HEK293 (cell line): ENCODE results near the gene CDH22.
A peak's percentile ranks its signal among the peaks of the same experiment; 100 is the strongest.

ENCODE experiments used
- ELK4 ChIP-seq: IDR thresholded peaks from 2 replicates; pipeline ENCODE4 v1.6.1; 2011; ENCODE audit warnings: mild to moderate bottlenecking, low read depth, low read length, borderline replicate concordance
- IKZF3 ChIP-seq: fragments of 450-650 bp; IDR thresholded peaks from 2 replicates; pipeline ENCODE4 v1.5.0; 2018; ENCODE audit warnings: missing biosample characterization, mild to moderate bottlenecking, missing genetic modification characterization, moderate library complexity
- PRDM10 ChIP-seq: fragments of 450-650 bp; formaldehyde crosslinking; IDR thresholded peaks from 2 replicates; pipeline ENCODE4 v1.5.1; 2016; ENCODE audit warnings: missing biosample characterization, missing genetic modification characterization
- PRDM4 ChIP-seq: fragments of 450-650 bp; formaldehyde crosslinking; IDR thresholded peaks from 2 replicates; pipeline ENCODE4 v1.5.1; 2017; ENCODE audit warnings: missing biosample characterization, missing genetic modification characterization
- SP7 ChIP-seq: fragments of 450-650 bp; formaldehyde crosslinking; IDR thresholded peaks from 2 replicates; pipeline ENCODE4 v1.5.1; 2016; ENCODE audit warnings: missing biosample characterization, missing genetic modification characterization
- TSHZ1 ChIP-seq: fragments of 450-650 bp; formaldehyde crosslinking; IDR thresholded peaks from 2 replicates; pipeline ENCODE4 v1.5.1; 2016; ENCODE audit warnings: missing biosample characterization, missing genetic modification characterization, borderline replicate concordance
- ZBTB48 ChIP-seq: fragments of 450-650 bp; formaldehyde crosslinking; IDR thresholded peaks from 2 replicates; pipeline ENCODE4 v1.5.1; 2016; ENCODE audit warnings: missing biosample characterization, missing genetic modification characterization
- ZBTB8A ChIP-seq: fragments of 450-650 bp; formaldehyde crosslinking; IDR thresholded peaks from 2 replicates; pipeline ENCODE4 v1.5.1; 2016; ENCODE audit warnings: missing biosample characterization, missing genetic modification characterization
- ZIC2 ChIP-seq: fragments of 450-650 bp; formaldehyde crosslinking; IDR thresholded peaks from 2 replicates; pipeline ENCODE4 v1.5.1; 2016; ENCODE audit warnings: missing biosample characterization, missing genetic modification characterization
- ZNF140 ChIP-seq: fragments of 450-650 bp; formaldehyde crosslinking; IDR thresholded peaks from 2 replicates; pipeline ENCODE4 v1.5.1; 2016; ENCODE audit warnings: missing biosample characterization, missing genetic modification characterization
- ZNF16 ChIP-seq: fragments of 450-650 bp; formaldehyde crosslinking; IDR thresholded peaks from 2 replicates; pipeline ENCODE4 v1.5.1; 2016; ENCODE audit warnings: low read depth, missing biosample characterization, missing genetic modification characterization
- ZNF175 ChIP-seq: fragments of 450-650 bp; formaldehyde crosslinking; IDR thresholded peaks from 2 replicates; pipeline ENCODE4 v1.5.1; 2016; ENCODE audit warnings: missing biosample characterization, missing genetic modification characterization
- ZNF24 ChIP-seq: fragments of 450-650 bp; formaldehyde crosslinking; IDR thresholded peaks from 2 replicates; pipeline ENCODE4 v1.5.1; 2016; ENCODE audit warnings: missing biosample characterization, missing genetic modification characterization
- ZNF335 ChIP-seq: fragments of 450-650 bp; formaldehyde crosslinking; conservative IDR thresholded peaks from 2 replicates; pipeline ENCODE4 v1.5.1; 2016; ENCODE audit warnings: missing biosample characterization, missing genetic modification characterization
- ZNF391 ChIP-seq: fragments of 450-650 bp; formaldehyde crosslinking; IDR thresholded peaks from 2 replicates; pipeline ENCODE4 v1.5.1; 2016; ENCODE audit warnings: low read depth, missing biosample characterization, missing genetic modification characterization, borderline replicate concordance
- ZNF398 ChIP-seq: fragments of 450-650 bp; formaldehyde crosslinking; IDR thresholded peaks from 2 replicates; pipeline ENCODE4 v1.5.1; 2017; ENCODE audit warnings: missing biosample characterization, missing genetic modification characterization
- ZNF433 ChIP-seq: fragments of 450-650 bp; formaldehyde crosslinking; IDR thresholded peaks from 2 replicates; pipeline ENCODE4 v1.5.1; 2016; ENCODE audit warnings: missing biosample characterization, missing genetic modification characterization, low read depth
- ZNF561 ChIP-seq: fragments of 450-650 bp; IDR thresholded peaks from 2 replicates; pipeline ENCODE4 v1.5.1; 2018; ENCODE audit warnings: missing biosample characterization, missing genetic modification characterization, borderline replicate concordance
- ZNF580 ChIP-seq: fragments of 450-650 bp; formaldehyde crosslinking; IDR thresholded peaks from 2 replicates; pipeline ENCODE4 v1.5.1; 2016; ENCODE audit warnings: missing biosample characterization, missing genetic modification characterization
- ZNF600 ChIP-seq: fragments of 450-650 bp; formaldehyde crosslinking; IDR thresholded peaks from 2 replicates; pipeline ENCODE4 v1.5.1; 2016; ENCODE audit warnings: missing biosample characterization, missing genetic modification characterization
- ZNF610 ChIP-seq: fragments of 450-650 bp; formaldehyde crosslinking; IDR thresholded peaks from 2 replicates; pipeline ENCODE4 v1.5.1; 2016; ENCODE audit warnings: missing biosample characterization, missing genetic modification characterization, borderline replicate concordance
- ZNF639 ChIP-seq: fragments of 450-650 bp; formaldehyde crosslinking; IDR thresholded peaks from 2 replicates; pipeline ENCODE4 v1.5.1; 2016; ENCODE audit warnings: missing biosample characterization, missing genetic modification characterization
- ZNF660 ChIP-seq: fragments of 450-650 bp; IDR thresholded peaks from 2 replicates; pipeline ENCODE4 v1.5.1; 2018; ENCODE audit warnings: missing biosample characterization, mild to moderate bottlenecking, missing genetic modification characterization
- ZNF664 ChIP-seq: fragments of 450-650 bp; formaldehyde crosslinking; IDR thresholded peaks from 2 replicates; pipeline ENCODE4 v1.5.1; 2016; ENCODE audit warnings: missing biosample characterization, missing genetic modification characterization

CDH22 gene

GRCh38 chr20:46312075-46312944, 4.0 kb upstream of the CDH22 start (continued):
- no peak for TF ChIP-seq PRDM10 (tag by site-specific recombination)
- no peak for TF ChIP-seq ZNF16 (tag by site-specific recombination)
- TF ChIP-seq ZNF140 (tag by site-specific recombination) = no peak
- TF ChIP-seq ZNF175 (tag by site-specific recombination) = no peak
- no peak for TF ChIP-seq ZNF391 (tag by site-specific recombination)
- TF ChIP-seq ZNF433 (tag by site-specific recombination) = no peak
- no peak for TF ChIP-seq ZNF639
- no peak for TF ChIP-seq ZNF610 (tag by site-specific recombination)
- TF ChIP-seq ZIC2 (tag by site-specific recombination) = peak; percentile 19; the same call in 1 of the 2 replicates
- no peak for TF ChIP-seq ELK4
- TF ChIP-seq ZNF398 (tag by site-specific recombination) = peak; percentile 96
- TF ChIP-seq PRDM4 (tag by site-specific recombination) = peak; percentile 74
- 0 out of 2 replicates have a peak, but pooled peaks have one; percentile 36 for TF ChIP-seq ZNF561 (tag by site-specific recombination)
- TF ChIP-seq IKZF3 (tag by site-specific recombination) = no peak
- no peak for TF ChIP-seq ZNF664 (tag by site-specific recombination)
- no peak for TF ChIP-seq TSHZ1
- TF ChIP-seq ZNF580 (tag by site-specific recombination) = no peak
- no peak for TF ChIP-seq SP7
- no peak; the same call in 1 of the 2 replicates for TF ChIP-seq ZBTB48 (tag by site-specific recombination)
- TF ChIP-seq ZNF335 (tag by site-specific recombination) = peak; percentile 76
- TF ChIP-seq ZNF660 (tag by site-specific recombination) = no peak
- TF ChIP-seq ZBTB8A (tag by site-specific recombination) = peak; percentile 79
- TF ChIP-seq ZNF24 (tag by site-specific recombination) = no peak
- 0 out of 2 replicates have a peak, but pooled peaks have one; percentile 28 for TF ChIP-seq ZNF600 (tag by site-specific recombination)
